HUES6 (cell line): ENCODE measurements around the gene UBE2J2.
A peak's percentile ranks its signal among the peaks of the same experiment; 100 is the strongest.

Source experiments
- H3K27ac ChIP-seq: 2 replicates; pipeline ENCODE4 v1.7.0; 2013; ENCODE audit warnings: low read depth, mild to moderate bottlenecking, low read length, inconsistent platforms
- H3K27me3 ChIP-seq: 2 replicates; pipeline ENCODE4 v1.6.1; 2013; ENCODE audit warnings: low read length; ENCODE audit not compliant: control insufficient read depth, insufficient read depth
- H3K36me3 ChIP-seq: 2 replicates; pipeline ENCODE4 v1.6.1; 2013; ENCODE audit warnings: low read length; ENCODE audit not compliant: control insufficient read depth, insufficient read depth
- H3K4me1 ChIP-seq: 2 replicates; pipeline ENCODE4 v1.6.1; 2013; ENCODE audit warnings: low read length; ENCODE audit not compliant: control insufficient read depth, insufficient read depth
- H3K4me3 ChIP-seq: 2 replicates; pipeline ENCODE4 v1.5.1; 2013; ENCODE audit warnings: low read depth, low read length
- H3K9ac ChIP-seq: one replicate; pipeline ENCODE4 v1.6.1; 2013; ENCODE audit warnings: mild to moderate bottlenecking, low read length
- H3K9me3 ChIP-seq: 2 replicates; pipeline ENCODE4 v1.6.1; 2013; ENCODE audit warnings: low read depth, low read length; ENCODE audit not compliant: control insufficient read depth, insufficient read depth

UBE2J2 gene

GRCh38 chr1:1308756-1309250, 35.1 kb upstream of the UBE2J2 start:
- Histone ChIP-seq H3K27me3 (no peaks in the 10 kb centered on the region; the same call in 1 of the 2 replicates), H3K4me3 (peak overlapping the region; percentile 89), H3K9ac (peak overlapping the region; percentile 83), H3K36me3 (peaks cover 40% of the 10 kb centered on the region), H3K4me1 (peaks cover 44% of the 10 kb centered on the region), H3K9me3 (no peaks in the 10 kb centered on the region), H3K27ac (peak overlapping the region; percentile 54; the same call in 1 of the 2 replicates)

GRCh38 chr1:1307923-1308755, 34.5 kb upstream of the UBE2J2 start, which contains the start of the genes ACAP3 and PUSL1:
Gene ACAP3, minus strand, starts transcription at chr1:1307930. Its CDS starts 115 bp downstream, at chr1:1307815.
Gene PUSL1, plus strand, starts transcription at chr1:1308597. Its CDS starts 47 bp downstream, at chr1:1308644.
- Histone ChIP-seq H3K4me3 (peak within 1 kb of the TSS; percentile 89), H3K27ac (peak within 1 kb of the TSS; percentile 94; the same call in 1 of the 2 replicates), H3K9ac (peak within 1 kb of the TSS; percentile 85), H3K4me1 (peaks cover 45% of the 10 kb centered on the region), H3K9me3 (no peaks in the 10 kb centered on the region), H3K27me3 (no peaks in the 10 kb centered on the region; the same call in 1 of the 2 replicates), H3K36me3 (peaks cover 33% of the 10 kb centered on the region)

GRCh38 chr1:1307261-1307922, 33.7 kb upstream of the UBE2J2 start:
- H3K27me3 ChIP-seq = no peaks in the 10 kb centered on the region; the same call in 1 of the 2 replicates
- H3K27ac ChIP-seq = no peak overlapping the region; the same call in 1 of the 2 replicates
- peak overlapping the region; percentile 85 for H3K9ac ChIP-seq
- peaks cover 49% of the 10 kb centered on the region for H3K4me1 ChIP-seq
- H3K9me3 ChIP-seq = no peaks in the 10 kb centered on the region
- peak overlapping the region; percentile 89 for H3K4me3 ChIP-seq
- peaks cover 26% of the 10 kb centered on the region for H3K36me3 ChIP-seq

- Histone ChIP-seq H3K27ac (no peak overlapping the region), H3K4me3 (peak overlapping the region; percentile 89), H3K9ac (peak overlapping the region; percentile 85), H3K4me1 (peaks cover 49% of the 10 kb centered on the region), H3K36me3 (peaks cover 20% of the 10 kb centered on the region), H3K9me3 (no peaks in the 10 kb centered on the region), H3K27me3 (no peaks in the 10 kb centered on the region; the same call in 1 of the 2 replicates)
These were observed 33.1 kb upstream of the UBE2J2 start for GRCh38 chr1:1306661-1307260.

GRCh38 chr1:1306070-1306660, 32.5 kb upstream of the UBE2J2 start:
- peaks cover 49% of the 10 kb centered on the region for H3K4me1 ChIP-seq
- H3K9me3 ChIP-seq = no peaks in the 10 kb centered on the region
- H3K27me3 ChIP-seq = no peaks in the 10 kb centered on the region; the same call in 1 of the 2 replicates
- peaks cover 14% of the 10 kb centered on the region for H3K36me3 ChIP-seq
- H3K4me3 ChIP-seq = peak overlapping the region; percentile 89
- H3K27ac ChIP-seq = no peak overlapping the region
- H3K9ac ChIP-seq = no peak overlapping the region

GRCh38 chr1:1305300-1306069, 31.8 kb upstream of the UBE2J2 start:
- no peaks in the 10 kb centered on the region; the same call in 1 of the 2 replicates for H3K27me3 ChIP-seq
- peak overlapping the region; percentile 84 for H3K27ac ChIP-seq
- peak overlapping the region; percentile 89 for H3K4me3 ChIP-seq
- peak overlapping the region; percentile 65 for H3K9ac ChIP-seq
- H3K36me3 ChIP-seq = peaks cover 8% of the 10 kb centered on the region; the same call in 1 of the 2 replicates
- H3K4me1 ChIP-seq = peaks cover 49% of the 10 kb centered on the region
- H3K9me3 ChIP-seq = no peaks in the 10 kb centered on the region

GRCh38 chr1:1304331-1305299, 31.0 kb upstream of the UBE2J2 start:
- peak overlapping the region; percentile 65 for H3K9ac ChIP-seq
- peak overlapping the region; percentile 84 for H3K27ac ChIP-seq
- no peaks in the 10 kb centered on the region; the same call in 1 of the 2 replicates for H3K27me3 ChIP-seq
- no peaks in the 10 kb centered on the region for H3K36me3 ChIP-seq
- no peaks in the 10 kb centered on the region for H3K9me3 ChIP-seq
- peak overlapping the region; percentile 50 for H3K4me3 ChIP-seq
- peaks cover 42% of the 10 kb centered on the region for H3K4me1 ChIP-seq

GRCh38 chr1:1303736-1304135, 30.1 kb upstream of the UBE2J2 start:
- no peak overlapping the region for H3K27ac ChIP-seq
- no peak overlapping the region for H3K4me3 ChIP-seq
- peaks cover 38% of the 10 kb centered on the region for H3K4me1 ChIP-seq
- H3K27me3 ChIP-seq = no peaks in the 10 kb centered on the region; the same call in 1 of the 2 replicates
- no peaks in the 10 kb centered on the region for H3K9me3 ChIP-seq
- no peak overlapping the region for H3K9ac ChIP-seq
- no peaks in the 10 kb centered on the region for H3K36me3 ChIP-seq

GRCh38 chr1:1302951-1303509, 29.4 kb upstream of the UBE2J2 start:
- H3K9me3 ChIP-seq = no peaks in the 10 kb centered on the region
- no peak overlapping the region for H3K4me3 ChIP-seq
- H3K4me1 ChIP-seq = peaks cover 38% of the 10 kb centered on the region
- H3K27me3 ChIP-seq = no peaks in the 10 kb centered on the region; the same call in 1 of the 2 replicates
- H3K9ac ChIP-seq = no peak overlapping the region
- no peak overlapping the region for H3K27ac ChIP-seq
- no peaks in the 10 kb centered on the region for H3K36me3 ChIP-seq
